Measurements from ENCODE around the gene CFB. TPM values are rescaled to one million over a fixed set of nuclear protein-coding genes. Genes with fewer than 3 reads are reported as not detected.

Gene CFB
- total RNA-seq, 1 experiment from 2014 or later, result not detected

Small RNA genes lying within 50 kb of the gene (microRNA-seq; reads per million reads assigned to microRNA genes)
- gene MIR1236 (ENCODE audit: unreplicated experiment), result not detected

Other genes with a start within 250 kb of the CFB start
- gene ABHD16A, start 242.8 kb upstream of the CFB start, total RNA-seq (2014; rRNA removed), result 52.0 and 54.0 TPM in 2 replicates
- not detected in 2 replicates for gene LY6G6F, start 239.2 kb upstream of the CFB start, total RNA-seq (2014; rRNA removed)
- not detected in 2 replicates for gene LY6G6D, start 230.7 kb upstream of the CFB start, total RNA-seq (2014; rRNA removed)
- 0.22 TPM in 1 of 2 replicates, not detected in the other for gene LY6G6C, start 224.3 kb upstream of the CFB start, total RNA-seq (2014; rRNA removed)
- not detected in 2 replicates for gene MPIG6B, start 222.7 kb upstream of the CFB start, total RNA-seq (2014; rRNA removed)
- gene DDAH2, start 216.8 kb upstream of the CFB start, total RNA-seq (2014; rRNA removed), result 65.5 and 71.6 TPM in 2 replicates
- 708 and 743 TPM in 2 replicates for gene CLIC1, start 209.6 kb upstream of the CFB start, total RNA-seq (2014; rRNA removed)
- gene MSH5, start 206.1 kb upstream of the CFB start, total RNA-seq (2014; rRNA removed), result 22.7 and 23.0 TPM in 2 replicates
- 4.2 and 6.0 TPM in 2 replicates for gene SAPCD1, start 183.4 kb upstream of the CFB start, total RNA-seq (2014; rRNA removed)
- gene VWA7, start 168.8 kb upstream of the CFB start, total RNA-seq (2014; rRNA removed), result 0.98 and 1.9 TPM in 2 replicates
- gene VARS1, start 150.3 kb upstream of the CFB start, total RNA-seq (2014; rRNA removed), result 89.8 and 130 TPM in 2 replicates
- gene LSM2, start 139.1 kb upstream of the CFB start, total RNA-seq (2014; rRNA removed), result 93.7 and 143 TPM in 2 replicates
- gene HSPA1L, start 130.8 kb upstream of the CFB start, total RNA-seq (2014; rRNA removed), result 0.26 and 0.69 TPM in 2 replicates
- 269 and 324 TPM in 2 replicates for gene HSPA1A, start 130.6 kb upstream of the CFB start, total RNA-seq (2014; rRNA removed)
- gene HSPA1B, start 118.4 kb upstream of the CFB start, total RNA-seq (2014; rRNA removed), result 265 and 331 TPM in 2 replicates
- 31.7 and 33.1 TPM in 2 replicates for gene NEU1, start 83.3 kb upstream of the CFB start, total RNA-seq (2014; rRNA removed)
- 3.5 and 4.9 TPM in 2 replicates for gene SLC44A4, start 67.1 kb upstream of the CFB start, total RNA-seq (2014; rRNA removed)
- 74.5 and 80.8 TPM in 2 replicates for gene EHMT2, start 48.4 kb upstream of the CFB start, total RNA-seq (2014; rRNA removed)
- gene ZBTB12, start 44.0 kb upstream of the CFB start, total RNA-seq (2014; rRNA removed), result 5.4 and 8.6 TPM in 2 replicates
- 1.1 TPM in 1 of 2 replicates, not detected in the other for gene C2, start 18.4 kb upstream of the CFB start, total RNA-seq (2014; rRNA removed)
- 132 and 142 TPM in 2 replicates for gene NELFE, start 12.9 kb downstream of the CFB start, total RNA-seq (2014; rRNA removed)
- gene SKIC2, start 13.1 kb downstream of the CFB start, total RNA-seq (2014; rRNA removed), result 81.9 and 95.0 TPM in 2 replicates
- gene DXO, start 26.0 kb downstream of the CFB start, total RNA-seq (2014; rRNA removed), result 27.1 and 32.4 TPM in 2 replicates
- 2.2 and 3.6 TPM in 2 replicates for gene C4A, start 36.0 kb downstream of the CFB start, total RNA-seq (2014; rRNA removed)
- 0.52 and 2.6 TPM in 2 replicates for gene C4B, start 68.7 kb downstream of the CFB start, total RNA-seq (2014; rRNA removed)
- gene CYP21A2, start 92.3 kb downstream of the CFB start, total RNA-seq (2014; rRNA removed), result not detected in 2 replicates
- gene TNXB, start 163.2 kb downstream of the CFB start, total RNA-seq (2014; rRNA removed), result 2.9 and 3.3 TPM in 2 replicates
- 33.4 and 35.7 TPM in 2 replicates for gene ATF6B, start 182.2 kb downstream of the CFB start, total RNA-seq (2014; rRNA removed)
- gene FKBPL, start 184.2 kb downstream of the CFB start, total RNA-seq (2014; rRNA removed), result 12.6 and 16.4 TPM in 2 replicates
- 1.5 TPM in 1 of 2 replicates, not detected in the other for gene PRRT1, start 205.8 kb downstream of the CFB start, total RNA-seq (2014; rRNA removed)
- gene PPT2, start 208.0 kb downstream of the CFB start, total RNA-seq (2014; rRNA removed), result 16.6 and 30.8 TPM in 2 replicates
- 7.9 and 14.9 TPM in 2 replicates for gene EGFL8, start 218.5 kb downstream of the CFB start, total RNA-seq (2014; rRNA removed)
- gene AGPAT1, start 230.0 kb downstream of the CFB start, total RNA-seq (2014; rRNA removed), result 54.7 and 59.6 TPM in 2 replicates
- gene RNF5, start 232.3 kb downstream of the CFB start, total RNA-seq (2014; rRNA removed), result 69.0 and 80.1 TPM in 2 replicates
- gene AGER, start 238.2 kb downstream of the CFB start, total RNA-seq (2014; rRNA removed), result 2.0 and 5.0 TPM in 2 replicates
- 25.3 and 33.3 TPM in 2 replicates for gene PBX2, start 244.1 kb downstream of the CFB start, total RNA-seq (2014; rRNA removed)
- 5.0 and 7.1 TPM in 2 replicates for gene GPSM3, start 246.5 kb downstream of the CFB start, total RNA-seq (2014; rRNA removed)